Measurements from ENCODE around the gene SMIM15.

- TF ChIP-seq ZBTB4 (CRISPR knock-in tag; IDR thresholded peaks at IDR 0.05) (no peak), POLR2A (IDR thresholded peaks at IDR 0.05; ENCODE audit: low read depth, low read length) (no peak), POLR2AphosphoS5 (IDR thresholded peaks at IDR 0.05; ENCODE audit: low read length) (no peak), CTCF (IDR thresholded peaks at IDR 0.05 in 2 of 3, conservative IDR thresholded peaks at IDR 0.05 in 1 of 3; ENCODE audit: control insufficient read depth in 2 of 3, extremely low read depth in 1 of 3, insufficient read depth in 1 of 3, low read depth in 3 of 3, low read length in 3 of 3) (no peak), MXI1 (IDR thresholded peaks at IDR 0.05; ENCODE audit: low read depth, low read length) (no peak)
These were observed 14.8 kb upstream of the SMIM15 start for GRCh38 chr5:61177070-61177469.

Measured in GM12878 (cell line).